T-helper 1 cell treated with Interleukin-12 subunit alpha and Interleukin-12 subunit beta and Interleukin-4 antibody, amounts not matched to agents 30 μg/mL and 1 μg/mL, for 36 hours (primary cell): ENCODE data around the gene ABCB10.

Experiments
- H3K27ac Mint-ChIP-seq: one replicate; pipeline ENCODE4 v1.8.0; 2021; ENCODE audit warnings: mild to moderate bottlenecking, mixed read lengths
- H3K27me3 Mint-ChIP-seq: one replicate; pipeline ENCODE4 v1.8.0; 2021; ENCODE audit warnings: low read depth, mixed read lengths
- H3K36me3 Mint-ChIP-seq: one replicate; pipeline ENCODE4 v1.8.0; 2021; ENCODE audit warnings: low read depth, mixed read lengths
- H3K4me1 Mint-ChIP-seq: one replicate; pipeline ENCODE4 v1.8.0; 2021; ENCODE audit warnings: low read depth, mixed read lengths
- H3K4me3 Mint-ChIP-seq: one replicate; pipeline ENCODE4 v1.8.0; 2021; ENCODE audit warnings: mild to moderate bottlenecking, moderate library complexity, mixed read lengths
- H3K9me3 Mint-ChIP-seq: one replicate; pipeline ENCODE4 v1.8.0; 2021; ENCODE audit warnings: mixed read lengths

The ABCB10 gene

DNA sequence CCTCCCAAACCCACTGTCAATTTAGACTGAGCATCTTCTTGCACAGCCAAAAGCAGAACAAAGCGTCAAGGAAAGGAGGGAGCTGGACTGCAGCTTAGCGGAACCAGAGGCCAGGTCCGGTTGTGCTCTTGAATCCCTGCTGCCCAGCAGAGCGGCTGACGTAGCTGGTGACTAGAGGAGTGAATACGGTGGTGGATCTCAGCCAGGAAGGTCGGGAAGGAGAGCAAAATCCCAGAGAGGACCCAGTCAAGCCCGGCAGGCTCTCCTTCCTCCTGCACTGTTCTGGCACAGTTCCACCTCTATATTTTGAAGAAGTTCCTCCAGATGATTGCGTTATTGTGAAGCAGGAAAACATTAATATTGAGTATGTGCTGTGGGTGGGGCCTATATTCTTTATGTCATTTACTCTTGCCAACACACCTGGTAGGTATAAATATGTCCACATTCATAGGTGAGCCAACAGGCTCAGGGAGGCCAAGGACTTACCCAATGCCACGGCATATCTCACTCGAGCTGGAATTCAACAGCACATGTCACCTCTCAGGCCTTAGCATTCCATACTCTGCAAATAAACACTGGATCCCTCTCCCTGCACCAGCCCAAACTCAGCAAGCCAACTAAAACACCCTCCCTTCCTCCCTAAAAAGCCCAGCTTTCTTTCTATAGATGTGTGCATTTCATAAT, 23.6 kb upstream of the ABCB10 start:
- H3K36me3 Mint-ChIP-seq: no peaks in the 10 kb centered on the region
- H3K27me3 Mint-ChIP-seq: peaks cover 21% of the 10 kb centered on the region
- H3K4me1 Mint-ChIP-seq: peaks cover 4% of the 10 kb centered on the region
- H3K9me3 Mint-ChIP-seq: no peaks in the 10 kb centered on the region
- no peak overlapping the region for H3K4me3 Mint-ChIP-seq
- no peak overlapping the region for H3K27ac Mint-ChIP-seq

DNA sequence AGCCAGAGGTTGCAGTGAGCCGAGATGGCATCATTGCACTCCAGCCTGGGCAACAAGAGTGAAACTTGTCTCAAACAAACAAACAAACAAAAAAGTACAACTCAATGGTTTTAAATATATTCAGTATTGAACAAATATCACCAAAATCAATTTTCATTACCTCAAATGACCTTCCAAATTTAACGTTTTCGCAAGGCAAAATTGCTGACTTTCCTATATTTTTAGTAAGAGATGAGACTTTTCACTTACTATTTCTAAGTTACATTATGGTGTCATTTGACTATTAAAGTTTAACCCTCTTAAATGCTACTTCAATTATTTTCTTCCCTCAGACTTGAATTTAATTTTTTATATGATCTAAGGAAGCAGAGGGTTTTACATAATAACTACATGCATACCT, 23.0 kb upstream of the ABCB10 start:
- H3K27me3 Mint-ChIP-seq: peaks cover 22% of the 10 kb centered on the region
- H3K4me1 Mint-ChIP-seq: peaks cover 4% of the 10 kb centered on the region
- H3K9me3 Mint-ChIP-seq: no peaks in the 10 kb centered on the region
- H3K27ac Mint-ChIP-seq: no peak overlapping the region
- no peak overlapping the region for H3K4me3 Mint-ChIP-seq
- no peaks in the 10 kb centered on the region for H3K36me3 Mint-ChIP-seq

DNA sequence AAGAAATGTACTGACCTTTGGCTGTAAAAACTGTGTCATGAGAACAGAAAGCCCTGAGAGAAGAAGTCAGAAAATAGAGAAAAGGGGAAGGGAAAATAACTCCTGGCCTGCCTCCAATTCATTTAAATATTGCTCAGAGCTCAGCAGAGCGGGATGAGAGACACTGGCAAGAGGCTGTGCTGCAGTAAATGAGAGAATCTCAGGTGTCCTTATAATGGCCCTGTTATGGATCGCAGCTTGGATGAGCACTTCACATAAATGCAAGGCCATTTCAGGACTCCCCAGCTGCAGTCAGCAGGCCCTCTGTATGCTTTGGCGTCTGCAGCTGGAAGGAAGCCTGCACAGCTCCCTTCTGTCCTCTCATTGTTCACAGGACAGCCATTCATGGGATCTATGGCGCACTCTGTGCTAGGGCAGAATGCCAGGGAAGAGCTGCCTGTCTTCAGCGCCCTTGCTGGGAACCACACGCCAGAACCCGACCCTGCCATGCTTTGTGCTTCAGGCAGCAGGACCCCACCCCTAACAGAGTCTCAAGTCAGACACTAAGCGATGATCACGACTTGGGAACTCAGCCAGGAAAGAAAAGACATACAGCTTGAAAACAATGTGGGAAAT, 20.7 kb upstream of the ABCB10 start:
- no peak overlapping the region for H3K27ac Mint-ChIP-seq
- H3K27me3 Mint-ChIP-seq: peaks cover 24% of the 10 kb centered on the region
- no peaks in the 10 kb centered on the region for H3K9me3 Mint-ChIP-seq

GRCh38 chr1:229578168-229579058, 19.9 kb upstream of the ABCB10 start:
- H3K4me3 Mint-ChIP-seq: no peak overlapping the region

More for the DNA sequence above, 20.7 kb upstream of the ABCB10 start:
- H3K4me3 Mint-ChIP-seq: no peak overlapping the region
- H3K36me3 Mint-ChIP-seq: no peaks in the 10 kb centered on the region
- peaks cover 4% of the 10 kb centered on the region for H3K4me1 Mint-ChIP-seq

DNA sequence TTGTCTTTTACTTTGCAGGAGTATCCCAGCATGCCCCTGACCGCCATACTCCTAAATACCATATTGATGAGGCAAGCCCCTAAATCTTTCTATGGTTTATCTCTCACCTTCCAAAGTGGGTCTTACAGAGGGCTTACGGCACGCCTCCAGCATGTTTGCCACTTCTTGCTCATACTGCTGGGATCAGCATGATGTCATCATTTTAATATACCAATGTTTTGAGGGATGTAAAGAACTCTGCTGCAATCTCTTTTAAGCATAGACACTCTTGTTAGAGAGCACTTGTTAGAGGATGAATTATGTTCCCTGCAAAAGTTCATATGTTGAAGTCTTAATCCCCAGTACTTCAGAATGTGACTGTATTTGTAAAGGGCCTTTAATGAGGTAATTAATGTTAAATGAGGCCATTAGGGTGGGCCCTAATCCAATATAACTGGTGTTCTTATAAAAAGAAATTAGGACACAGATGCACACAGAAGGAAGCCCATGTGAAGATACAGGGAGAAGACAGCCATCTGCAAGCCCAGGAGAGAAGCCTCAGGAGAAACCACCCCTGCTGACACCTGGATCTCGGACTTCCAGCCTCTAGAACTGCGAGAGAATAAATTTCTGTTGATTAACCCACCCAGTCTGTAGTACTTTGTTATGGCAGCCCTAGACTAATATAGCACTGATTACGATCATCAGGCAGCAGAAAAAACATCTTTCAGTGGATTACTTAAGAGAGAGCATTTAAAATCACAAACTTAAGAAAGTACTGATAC, 16.4 kb upstream of the ABCB10 start:
- peaks cover 17% of the 10 kb centered on the region for H3K27me3 Mint-ChIP-seq
- no peaks in the 10 kb centered on the region for H3K9me3 Mint-ChIP-seq
- H3K27ac Mint-ChIP-seq: no peak overlapping the region
- no peak overlapping the region for H3K4me3 Mint-ChIP-seq
- peaks cover 4% of the 10 kb centered on the region for H3K4me1 Mint-ChIP-seq
- no peaks in the 10 kb centered on the region for H3K36me3 Mint-ChIP-seq

More at GRCh38 chr1:229578168-229579058, 19.9 kb upstream of the ABCB10 start:
- peaks cover 24% of the 10 kb centered on the region for H3K27me3 Mint-ChIP-seq
- peaks cover 4% of the 10 kb centered on the region for H3K4me1 Mint-ChIP-seq
- H3K36me3 Mint-ChIP-seq: no peaks in the 10 kb centered on the region
- H3K27ac Mint-ChIP-seq: no peak overlapping the region
- no peaks in the 10 kb centered on the region for H3K9me3 Mint-ChIP-seq

DNA sequence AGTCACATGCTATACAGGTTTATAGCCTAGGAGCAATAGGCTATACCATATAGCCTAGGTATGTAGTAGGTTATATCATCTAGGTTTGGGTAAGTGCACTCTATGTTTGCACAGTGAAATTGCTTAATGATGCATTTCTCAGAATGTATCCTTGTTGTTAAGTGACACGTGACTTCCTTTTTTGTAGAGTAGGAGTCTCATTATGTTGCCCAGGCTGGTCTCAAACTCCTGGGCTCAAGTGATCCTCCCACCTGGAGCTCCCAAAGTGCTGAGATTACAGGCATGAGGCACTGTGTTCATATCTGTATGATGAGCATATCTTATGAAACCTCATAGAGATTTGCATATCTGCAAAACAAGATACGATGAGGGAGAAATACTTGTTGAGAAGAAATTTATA, 13.8 kb upstream of the ABCB10 start:
- no peaks in the 10 kb centered on the region for H3K9me3 Mint-ChIP-seq
- peaks cover 6% of the 10 kb centered on the region for H3K27me3 Mint-ChIP-seq
- H3K27ac Mint-ChIP-seq: no peak overlapping the region
- no peaks in the 10 kb centered on the region for H3K36me3 Mint-ChIP-seq
- no peaks in the 10 kb centered on the region for H3K4me1 Mint-ChIP-seq
- no peak overlapping the region for H3K4me3 Mint-ChIP-seq

DNA sequence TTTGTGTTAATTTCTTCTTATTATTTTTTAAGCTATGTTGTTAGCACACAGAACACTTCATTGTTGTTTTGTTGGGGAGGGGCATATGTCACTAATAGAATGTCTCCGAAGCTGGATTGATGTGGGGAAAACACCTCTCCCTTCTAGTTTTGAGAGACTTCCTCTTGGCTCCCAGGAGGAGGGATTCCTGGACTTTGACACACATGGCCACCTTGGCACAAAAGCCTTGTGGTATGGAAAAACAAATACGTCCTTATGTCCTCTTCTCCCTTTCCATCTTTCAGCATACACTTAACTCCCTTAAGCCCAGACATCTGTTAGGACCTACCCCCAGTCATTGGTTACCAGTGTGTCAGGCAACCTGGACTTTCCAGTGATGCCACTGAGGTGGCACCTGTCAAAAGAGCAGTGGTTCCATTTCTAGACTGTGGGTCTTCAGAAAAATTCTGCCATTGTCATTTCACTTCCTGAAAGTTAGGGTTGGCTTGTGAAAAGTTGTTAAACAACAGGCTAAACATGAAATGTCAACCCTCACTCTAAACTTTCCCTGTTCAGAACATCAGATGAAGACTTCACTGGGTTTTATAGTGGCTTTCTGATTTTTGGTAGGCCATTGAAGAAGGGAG, 12.5 kb upstream of the ABCB10 start:
- Mint-ChIP-seq H3K36me3 (no peaks in the 10 kb centered on the region), H3K4me1 (no peaks in the 10 kb centered on the region), H3K27me3 (peaks cover 4% of the 10 kb centered on the region), H3K27ac (no peak overlapping the region), H3K9me3 (no peaks in the 10 kb centered on the region), H3K4me3 (no peak overlapping the region)

- H3K4me1 Mint-ChIP-seq: no peaks in the 10 kb centered on the region
- no peaks in the 10 kb centered on the region for H3K9me3 Mint-ChIP-seq
- H3K27me3 Mint-ChIP-seq: peaks cover 4% of the 10 kb centered on the region
- no peak overlapping the region for H3K27ac Mint-ChIP-seq
- H3K36me3 Mint-ChIP-seq: no peaks in the 10 kb centered on the region
- H3K4me3 Mint-ChIP-seq: no peak overlapping the region
These were observed 11.8 kb upstream of the ABCB10 start for GRCh38 chr1:229570305-229570704.

DNA sequence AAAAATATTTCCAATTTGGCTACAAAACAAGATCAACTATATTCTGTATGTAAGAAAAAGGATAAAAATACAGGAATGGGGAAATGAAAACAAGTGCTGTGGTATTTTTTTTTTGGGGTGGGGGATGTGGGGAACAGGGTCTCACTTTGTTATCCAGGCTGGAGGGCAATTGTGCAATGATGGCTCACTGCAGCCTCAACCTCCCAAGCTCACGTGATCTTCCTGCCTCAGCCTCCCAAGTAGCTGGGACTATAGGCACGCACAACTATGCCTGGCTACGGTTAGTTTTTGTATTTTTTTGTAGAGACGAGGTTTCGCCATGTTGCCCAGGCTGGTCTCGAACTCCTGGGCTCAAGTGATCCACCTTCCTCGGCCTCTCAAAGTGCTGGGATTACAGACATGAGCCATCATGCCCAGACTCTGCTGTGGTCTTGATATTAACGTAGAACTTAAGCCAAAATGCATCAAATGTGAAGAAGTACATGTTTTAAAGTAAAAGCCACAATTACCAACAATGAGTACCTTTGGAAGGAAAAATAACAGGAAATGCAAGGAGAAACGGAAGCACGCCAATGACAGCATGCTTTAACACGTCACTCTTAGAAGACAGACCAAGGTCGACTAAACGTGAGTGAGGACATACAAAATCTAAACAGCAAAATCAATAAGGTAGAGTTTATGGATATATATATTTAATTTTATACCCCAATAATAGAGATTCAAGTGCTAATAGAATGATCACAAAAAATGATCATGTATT, 8.8 kb upstream of the ABCB10 start:
- no peaks in the 10 kb centered on the region for H3K9me3 Mint-ChIP-seq
- no peaks in the 10 kb centered on the region for H3K4me1 Mint-ChIP-seq
- peaks cover 7% of the 10 kb centered on the region for H3K27me3 Mint-ChIP-seq
- no peak overlapping the region for H3K27ac Mint-ChIP-seq
- no peaks in the 10 kb centered on the region for H3K36me3 Mint-ChIP-seq
- no peak overlapping the region for H3K4me3 Mint-ChIP-seq

DNA sequence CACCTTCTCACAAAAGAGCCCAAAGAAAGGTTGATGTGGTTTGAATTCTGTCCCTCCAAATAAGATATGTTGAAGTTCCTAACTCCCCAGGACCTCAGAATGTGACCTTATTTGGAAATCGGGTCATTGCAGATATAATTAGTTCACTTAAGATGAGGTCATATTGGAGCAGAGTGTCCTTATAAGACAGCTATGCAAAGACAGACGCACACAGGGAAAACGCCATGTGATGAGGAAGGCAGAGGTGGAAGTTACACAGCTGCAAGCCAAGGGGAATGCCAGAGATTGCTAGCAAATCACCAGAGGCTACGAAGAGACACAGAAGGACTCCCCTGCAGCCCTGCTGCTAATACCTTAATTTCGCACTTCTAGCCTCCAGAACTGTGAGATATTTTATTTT, 5.2 kb upstream of the ABCB10 start:
- Mint-ChIP-seq H3K4me3 (no peak overlapping the region), H3K4me1 (peaks cover 4% of the 10 kb centered on the region), H3K27me3 (peaks cover 7% of the 10 kb centered on the region), H3K36me3 (no peaks in the 10 kb centered on the region), H3K27ac (no peak overlapping the region), H3K9me3 (no peaks in the 10 kb centered on the region)

DNA sequence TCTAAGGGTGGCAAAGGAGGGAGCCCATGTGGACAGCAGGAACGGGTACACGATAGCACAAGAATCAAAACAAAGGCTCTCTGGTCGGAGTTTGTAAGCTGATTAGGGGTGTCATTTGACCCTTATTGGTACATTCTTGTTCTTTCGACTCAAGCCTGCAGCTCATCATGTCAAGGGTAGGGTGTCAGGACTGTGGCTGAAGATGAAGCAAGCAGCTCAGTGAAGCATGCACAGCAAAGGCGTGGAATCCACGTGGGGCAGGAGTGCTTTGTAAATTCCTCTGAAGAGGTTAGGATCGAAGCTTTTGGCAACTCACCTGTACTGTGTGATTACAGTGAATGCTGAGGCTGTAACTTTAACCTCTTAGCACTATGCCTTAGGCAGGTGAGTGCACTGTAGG, 4.7 kb upstream of the ABCB10 start:
- Mint-ChIP-seq H3K27me3 (peaks cover 7% of the 10 kb centered on the region), H3K4me3 (no peak overlapping the region), H3K9me3 (no peaks in the 10 kb centered on the region), H3K36me3 (no peaks in the 10 kb centered on the region), H3K4me1 (peaks cover 4% of the 10 kb centered on the region), H3K27ac (no peak overlapping the region)

DNA sequence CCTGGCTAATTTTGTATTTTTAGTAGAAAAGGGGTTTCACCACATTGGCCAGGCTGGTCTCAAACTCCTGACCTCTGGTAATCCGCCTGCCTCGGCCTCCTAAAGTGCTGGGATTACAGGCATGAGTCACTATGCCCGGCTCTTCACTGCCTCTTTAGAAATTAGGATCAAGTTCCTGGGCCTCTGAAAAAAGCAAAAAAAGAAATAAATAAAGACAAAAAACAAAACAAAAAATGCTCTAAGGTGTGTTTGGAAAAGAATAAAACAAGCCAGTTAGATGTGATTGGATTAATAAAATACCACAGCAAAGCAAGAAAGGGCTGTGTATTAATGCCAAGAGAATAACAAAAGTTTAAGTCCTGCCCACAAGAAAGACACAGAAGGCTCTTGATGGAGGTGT, 4.2 kb upstream of the ABCB10 start:
- H3K9me3 Mint-ChIP-seq: no peaks in the 10 kb centered on the region
- no peaks in the 10 kb centered on the region for H3K36me3 Mint-ChIP-seq
- peaks cover 4% of the 10 kb centered on the region for H3K4me1 Mint-ChIP-seq
- H3K27ac Mint-ChIP-seq: no peak overlapping the region
- H3K27me3 Mint-ChIP-seq: peaks cover 7% of the 10 kb centered on the region
- no peak overlapping the region for H3K4me3 Mint-ChIP-seq

GRCh38 chr1:229561141-229561540, 2.6 kb upstream of the ABCB10 start:
- no peak overlapping the region for H3K4me3 Mint-ChIP-seq
- peaks cover 3% of the 10 kb centered on the region for H3K27me3 Mint-ChIP-seq
- H3K27ac Mint-ChIP-seq: no peak overlapping the region
- peaks cover 16% of the 10 kb centered on the region for H3K4me1 Mint-ChIP-seq
- peaks cover 1% of the 10 kb centered on the region for H3K36me3 Mint-ChIP-seq
- H3K9me3 Mint-ChIP-seq: no peaks in the 10 kb centered on the region
